A673 (cell line): ENCODE results near the gene NUDC.
"Not testable (repeated sequence)": the region's sequence is repeated elsewhere in the genome, so short reads cannot be mapped to it uniquely, and the experiment has no call there.

Experiments used
- CTCF ChIP-seq: fragments of 300-800, 200-600 bp; sonication (generic); conservative IDR thresholded peaks from 2 replicates; pipeline ENCODE4 v1.5.1; 2017; ENCODE audit warnings: low read depth, mild to moderate bottlenecking, antibody characterized with exemption, low read length, moderate library complexity, mixed read lengths
- EZH2 ChIP-seq: fragments of 200-600 bp; sonication (generic); IDR thresholded peaks from 2 replicates; pipeline ENCODE4 v1.6.1; 2017; ENCODE audit warnings: borderline replicate concordance, low read depth, mild to moderate bottlenecking, mixed read lengths, antibody characterized with exemption, low read length; ENCODE audit not compliant: poor library complexity, severe bottlenecking

- not testable (repeated sequence) for TF ChIP-seq CTCF, EZH2
These were observed 27.1 kb downstream of the NUDC start for GRCh38 chr1:26948725-26949057.
